Measurements from ENCODE around the gene VWF. TPM values are rescaled to one million over a fixed set of nuclear protein-coding genes. Genes with fewer than 3 reads are reported as not detected.

The VWF gene
- total RNA-seq, 1 donor from 2014 or later = 275 TPM

- ATAC-seq (peak; percentile 46), DNase-seq (no peak)
- intact Hi-C loops (cut with micrococcal nuclease) = no loop called here
Observed at GRCh38 chr12:5973461-5974115, 150.9 kb downstream of the VWF start.

GRCh38 chr12:5972387-5972786 is 152.1 kb downstream of the VWF start:
- DNase-seq (no peak), ATAC-seq (peak; percentile 16)
- intact Hi-C loops (cut with micrococcal nuclease) = no loop called here

- ATAC-seq (no peak), DNase-seq (no peak)
- intact Hi-C loops (cut with micrococcal nuclease) = no loop called here
Observed at GRCh38 chr12:5971194-5971850, 153.1 kb downstream of the VWF start.

- DNase-seq (no peak), ATAC-seq (no peak)
- intact Hi-C loops (cut with micrococcal nuclease) = no loop called here
Observed at GRCh38 chr12:5969974-5970690, 154.3 kb downstream of the VWF start.

GRCh38 chr12:5969156-5969973 is 155.1 kb downstream of the VWF start:
- DNase-seq = no peak
- ATAC-seq = no peak
- intact Hi-C loops (cut with micrococcal nuclease) = no loop called here

GRCh38 chr12:5967645-5968415 is 156.6 kb downstream of the VWF start:
- ATAC-seq (no peak), DNase-seq (no peak)
- intact Hi-C loops (cut with micrococcal nuclease) = no loop called here

- intact Hi-C loops (cut with micrococcal nuclease) = no loop called here
- DNase-seq (no peak), ATAC-seq (no peak)
Observed at GRCh38 chr12:5966486-5967095, 157.9 kb downstream of the VWF start.

GRCh38 chr12:5965950-5966383 is 158.5 kb downstream of the VWF start:
- intact Hi-C loops (cut with micrococcal nuclease) = no loop called here
- peak; percentile 66 for DNase-seq

GRCh38 chr12:5964913-5965900 is 159.3 kb downstream of the VWF start:
- DNase-seq (no peak), ATAC-seq (no peak)

More at GRCh38 chr12:5965950-5966383, 158.5 kb downstream of the VWF start:
- peak; percentile 73 for ATAC-seq

GRCh38 chr12:5963515-5963914 is 161.0 kb downstream of the VWF start:
- no peak for ATAC-seq
- DNase-seq = no peak
- intact Hi-C loops (cut with micrococcal nuclease) = no loop called here

More at GRCh38 chr12:5964913-5965900, 159.3 kb downstream of the VWF start:
- intact Hi-C loops (cut with micrococcal nuclease) = no loop called here

- intact Hi-C loops (cut with micrococcal nuclease) = no loop called here
- DNase-seq = no peak
- ATAC-seq = no peak
Observed at GRCh38 chr12:5960783-5961182, 163.7 kb downstream of the VWF start.

GRCh38 chr12:5956987-5957386 is 167.5 kb downstream of the VWF start:
- no peak for DNase-seq
- ATAC-seq = no peak
- intact Hi-C loops (cut with micrococcal nuclease) = no loop called here

GRCh38 chr12:5954661-5955060 is 169.8 kb downstream of the VWF start:
- no peak for ATAC-seq
- DNase-seq = no peak
- intact Hi-C loops (cut with micrococcal nuclease) = no loop called here

GRCh38 chr12:5953835-5954586 is 170.5 kb downstream of the VWF start:
- ATAC-seq (no peak), DNase-seq (no peak)
- intact Hi-C loops (cut with micrococcal nuclease) = no loop called here

- intact Hi-C loops (cut with micrococcal nuclease) = no loop called here
- ATAC-seq (no peak), DNase-seq (no peak)
Observed at GRCh38 chr12:5952031-5952430, 172.4 kb downstream of the VWF start.

- ATAC-seq (no peak), DNase-seq (no peak)
- intact Hi-C loops (cut with micrococcal nuclease) = no loop called here
Observed at GRCh38 chr12:5948696-5949095, 175.8 kb downstream of the VWF start.

- no peak for ATAC-seq
Observed at GRCh38 chr12:5947006-5947405, 177.5 kb downstream of the VWF start.

More at GRCh38 chr12:5947006-5947405, 177.5 kb downstream of the VWF start:
- intact Hi-C loops (cut with micrococcal nuclease) = no loop called here
- no peak for DNase-seq
